H1 (cell line): ENCODE measurements around the gene ASPHD2. TPM values are rescaled to one million over a fixed set of nuclear protein-coding genes. Genes with fewer than 3 reads are reported as not detected.

Experiments used
- CTCF ChIA-PET: fragments of 300-600 bp; sonication (Branson Sonifier 250); formaldehyde crosslinking; loops from one replicate; lab custom pipeline; 2021; ENCODE audit not compliant: partially characterized antibody; lab: Charles Lee
- POLR2A ChIA-PET: fragments of 300-600 bp; sonication (Branson Sonifier 250); formaldehyde crosslinking; loops from one replicate; lab custom pipeline; 2021; ENCODE audit warnings: inconsistent platforms; ENCODE audit not compliant: partially characterized antibody; lab: Charles Lee
- DNase-seq, 2 experiments: peaks; one replicate each; pipeline versions ENCODE4 v3.0.0 to v3.0.0-alpha.2; 2010 to 2022; ENCODE audit warnings: low spot score in 2 of 2, low read depth in 1 of 2, mixed read lengths in 1 of 2
- FAIRE-seq: peaks from 2 replicates; lab custom pipeline; 2011; peaks lifted over from hg19 to GRCh38; lab: Jason Lieb, UNC
- H2AFZ ChIP-seq: 2 replicates; pipeline ENCODE4 v1.8.1; 2012; ENCODE audit warnings: low read length, inconsistent platforms
- H2AK5ac ChIP-seq: 2 replicates; pipeline ENCODE4 v1.6.1; 2013; ENCODE audit warnings: low read depth, low read length
- H2BK120ac ChIP-seq: replicated peaks from 2 replicates; pipeline ENCODE3; 2013; ENCODE audit warnings: low read depth, low read length, inconsistent platforms
- H2BK12ac ChIP-seq: 2 replicates; pipeline ENCODE4 v1.6.1; 2013; ENCODE audit warnings: low read depth, low read length
- H2BK15ac ChIP-seq: 2 replicates; pipeline ENCODE4 v1.6.1; 2013; ENCODE audit warnings: low read length
- H2BK20ac ChIP-seq: 2 replicates; pipeline ENCODE4 v1.6.1; 2013; ENCODE audit warnings: low read length
- H2BK5ac ChIP-seq: 2 replicates; pipeline ENCODE4 v1.6.1; 2013; ENCODE audit warnings: low read depth, low read length
- H3K14ac ChIP-seq: 2 replicates; pipeline ENCODE4 v1.6.1; 2013; ENCODE audit warnings: inconsistent platforms; ENCODE audit not compliant: insufficient read length
- H3K18ac ChIP-seq: 2 replicates; pipeline ENCODE4 v1.6.1; 2013; ENCODE audit warnings: low read length; ENCODE audit errors: extremely low read depth
- H3K23ac ChIP-seq: 2 replicates; pipeline ENCODE4 v1.6.1; 2013; ENCODE audit warnings: inconsistent platforms; ENCODE audit not compliant: insufficient read length
- H3K23me2 ChIP-seq: 2 replicates; pipeline ENCODE4 v1.6.1; 2013; ENCODE audit warnings: low read depth, low read length
- H3K27ac ChIP-seq: 2 replicates; pipeline ENCODE4 v1.6.1; 2011; ENCODE audit warnings: low read depth, low read length, inconsistent platforms
- H3K27me3 ChIP-seq, 4 experiments: replicated peaks in 1 of 4; 1 replicate in 1 of 4; 2 replicates in 3 of 4; pipeline versions ENCODE4 v1.6.1 to v1.8.1; 2011 to 2013; ENCODE audit warnings: low read length in 3 of 4, mild to moderate bottlenecking in 3 of 4, inconsistent platforms in 2 of 4, mixed read lengths in 2 of 4, moderate library complexity in 1 of 4; ENCODE audit not compliant: control insufficient read depth in 3 of 4, insufficient read depth in 3 of 4; ENCODE audit errors: extremely low read depth in 1 of 4
- H3K36me3 ChIP-seq, 4 experiments: 2 replicates each; pipeline versions ENCODE4 v1.6.1 to v1.8.1; 2011 to 2013; ENCODE audit warnings: mild to moderate bottlenecking in 4 of 4, low read length in 3 of 4, moderate library complexity in 2 of 4, control low read depth in 1 of 4, inconsistent platforms in 1 of 4; ENCODE audit not compliant: insufficient read depth in 4 of 4, control insufficient read depth in 2 of 4
- H3K4ac ChIP-seq: replicated peaks from 2 replicates; pipeline ENCODE3; 2013; ENCODE audit warnings: low read length, low read depth, mixed read lengths, inconsistent platforms; ENCODE audit not compliant: insufficient read length
- H3K4me1 ChIP-seq, 4 experiments: replicated peaks in 1 of 4; 1 replicate in 1 of 4; 2 replicates in 3 of 4; pipeline versions ENCODE4 v1.6.1 to v1.8.1; 2011 to 2013; ENCODE audit warnings: low read length in 3 of 4, inconsistent platforms in 2 of 4, mixed read lengths in 1 of 4; ENCODE audit not compliant: insufficient read depth in 4 of 4, control insufficient read depth in 3 of 4
- H3K4me2 ChIP-seq, 2 experiments: 2 replicates each; pipeline versions ENCODE4 v1.6.1 to v1.8.1; 2011 to 2013; ENCODE audit warnings: low read depth in 2 of 2, low read length in 2 of 2, control low read depth in 1 of 2, inconsistent platforms in 1 of 2, mild to moderate bottlenecking in 1 of 2; ENCODE audit not compliant: insufficient read depth in 1 of 2
- H3K4me3 ChIP-seq, 4 experiments: fragments of 200-600, 300-600 bp in 1 of 4; sonication (generic), shearing (Covaris generic), sonication (Bioruptor Twin) in 1 of 4; 2 replicates each; pipeline versions ENCODE4 v1.5.1 to v1.8.1; 2011 to 2016; ENCODE audit warnings: low read length in 4 of 4, low read depth in 3 of 4, control low read depth in 2 of 4, inconsistent platforms in 2 of 4, mild to moderate bottlenecking in 2 of 4, mixed read lengths in 1 of 4, moderate library complexity in 1 of 4; ENCODE audit not compliant: insufficient read depth in 2 of 4; ENCODE audit errors: extremely low read depth in 1 of 4
- H3K56ac ChIP-seq: replicated peaks from 2 replicates; pipeline ENCODE3; 2013; ENCODE audit warnings: low read depth, mild to moderate bottlenecking, mixed read lengths, low read length, inconsistent platforms; ENCODE audit not compliant: insufficient read length
- H3K79me1 ChIP-seq: 2 replicates; pipeline ENCODE4 v1.6.1; 2013; ENCODE audit warnings: low read depth, low read length, control low read depth
- H3K79me2 ChIP-seq, 2 experiments: 2 replicates each; pipeline versions ENCODE4 v1.6.1 to v1.8.1; 2012 to 2013; ENCODE audit warnings: low read length in 2 of 2, mild to moderate bottlenecking in 2 of 2, inconsistent platforms in 1 of 2; ENCODE audit not compliant: insufficient read depth in 2 of 2, control insufficient read depth in 1 of 2
- H3K9ac ChIP-seq, 4 experiments: replicated peaks in 1 of 4; 1 replicate in 1 of 4; 2 replicates in 3 of 4; pipeline versions ENCODE4 v1.6.1 to v1.8.1; 2011 to 2013; ENCODE audit warnings: low read depth in 3 of 4, low read length in 3 of 4, control low read depth in 2 of 4, mild to moderate bottlenecking in 2 of 4, moderate library complexity in 2 of 4, inconsistent platforms in 1 of 4; ENCODE audit errors: extremely low read depth in 1 of 4
- H3K9me3 ChIP-seq, 2 experiments: 2 replicates each; pipeline versions ENCODE4 v1.6.1 to v1.8.1; 2012 to 2013; ENCODE audit warnings: mild to moderate bottlenecking in 2 of 2, moderate library complexity in 2 of 2, control low read depth in 1 of 2, inconsistent platforms in 1 of 2, low read depth in 1 of 2, low read length in 1 of 2, mixed read lengths in 1 of 2; ENCODE audit not compliant: insufficient read depth in 2 of 2
- H4K20me1 ChIP-seq, 2 experiments: replicated peaks in 1 of 2; 2 replicates each; pipeline versions ENCODE3 to v1.8.1; 2011 to 2013; ENCODE audit warnings: inconsistent platforms in 2 of 2, low read length in 2 of 2, mild to moderate bottlenecking in 1 of 2; ENCODE audit not compliant: insufficient read depth in 2 of 2, control insufficient read depth in 1 of 2
- H4K5ac ChIP-seq: 2 replicates; pipeline ENCODE4 v1.6.1; 2013; ENCODE audit warnings: low read length, low read depth, mixed read lengths, inconsistent platforms; ENCODE audit not compliant: insufficient read length
- H4K8ac ChIP-seq: 2 replicates; pipeline ENCODE4 v1.8.0; 2013; ENCODE audit warnings: mild to moderate bottlenecking, moderate library complexity, low read length, inconsistent platforms; ENCODE audit not compliant: insufficient read depth; ENCODE audit errors: extremely low read depth
- H4K91ac ChIP-seq: replicated peaks from 2 replicates; pipeline ENCODE3; 2013; ENCODE audit warnings: low read length, mixed read lengths, inconsistent platforms; ENCODE audit not compliant: insufficient read length
- MAFK ChIP-seq: IDR thresholded peaks from 2 replicates; pipeline ENCODE4 v1.6.1; 2012; ENCODE audit warnings: low read depth, mild to moderate bottlenecking, improper control_type of control experiment, low read length
- WGBS, 2 experiments: shearing (Covaris generic) in 1 of 2; methylation state at CpG; one replicate each; pipeline versions ENCODE4 v1.1.6 to v1.1.7; 2013 to 2015; ENCODE audit warnings: low lambda C conversion rate in 2 of 2, mixed read lengths in 2 of 2, inconsistent platforms in 1 of 2, low coverage in 1 of 2, missing lambda C conversion rate in 1 of 2; ENCODE audit not compliant: insufficient replicate concordance in 2 of 2, insufficient coverage in 1 of 2, insufficient read length in 1 of 2; ENCODE audit errors: extremely low coverage in 1 of 2, missing lambda C conversion rate in 1 of 2; 5-methylcytosine and 5-hydroxymethylcytosine counted together
- polyA plus RNA-seq, 7 experiments: library from polyadenylated mRNA; depleted of rRNA in 3 of 7; stranded (reverse) in 5 of 7; unstranded in 2 of 7; fragments of >200 nt in 5 of 7; fragments of 200-250 nt in 2 of 7; gene quantifications; 1 replicate in 5 of 7; 2 replicates in 1 of 7; 4 replicates in 1 of 7; pipeline versions ENCODE4 v1.2.1 to v1.2.3, GENCODE V29; 2011 to 2013; ENCODE audit warnings: missing spikeins in 2 of 7, mixed read lengths in 2 of 7
- total RNA-seq: library from RNA; stranded (reverse); fragmentation: NEBNext Ultra II Directional; extraction: Animal tissue kit (Norgen Biotek cat#: 25700); gene quantifications from 2 replicates; pipeline ENCODE4 v1.2.1, GENCODE V29; 2021

Gene ASPHD2
- total and polyA plus RNA-seq, 2 of the 8 experiments (the other 6 are each of a cell fraction or from before 2014, with no cell fraction given) = 7.2 to 11.0 TPM

DNA sequence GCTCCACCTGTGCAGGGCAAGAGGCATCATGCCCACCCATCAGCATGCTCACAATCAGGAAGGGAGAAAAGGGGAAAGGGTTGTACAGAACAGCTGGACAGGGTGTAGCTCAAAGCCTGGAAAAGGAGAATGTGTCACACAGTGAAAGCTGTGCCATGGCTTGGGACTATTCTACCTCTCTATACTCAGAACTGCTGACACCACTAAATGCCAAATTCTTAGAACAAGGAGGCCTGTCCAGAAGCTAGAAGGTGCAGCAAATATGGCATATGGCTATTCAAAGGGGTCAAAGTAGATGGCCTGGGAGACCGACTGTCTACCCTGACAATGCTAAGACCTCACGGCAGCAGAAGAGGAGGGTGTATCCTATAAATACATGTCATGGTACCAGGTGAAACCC is 41.7 kb downstream of the ASPHD2 start:
- no peak overlapping the region for H3K4ac ChIP-seq
- no peaks in the 10 kb centered on the region for H3K4me1 ChIP-seq
- no peak overlapping the region for H2AFZ ChIP-seq
- H3K4me3 ChIP-seq = no peak overlapping the region
- H3K4me2 ChIP-seq = no peak overlapping the region
- no peak overlapping the region for H3K18ac ChIP-seq
- no peak for DNase-seq
- H2BK120ac ChIP-seq = no peak overlapping the region
- 94% methylated on average over 2 of the region's 2 CpGs; no CpG with 5 or more reads in 1 of the 2 experiments for WGBS, 2 experiments
- H4K5ac ChIP-seq = no peak overlapping the region
- no peak overlapping the region for H3K23ac ChIP-seq
- H3K14ac ChIP-seq = no peak overlapping the region
- no peaks in the 10 kb centered on the region; the same call in 1 of the 2 replicates for H3K23me2 ChIP-seq
- FAIRE-seq = no peak
- no peak overlapping the region for H4K91ac ChIP-seq
- ChIA-PET CTCF (interaction anchor here (1.3 to 2.4 kb wide), 3 partner anchors 9 to 32 kb away, joined by 3 to 8 read pairs (median 7); no protein-coding TSS in a partner anchor), POLR2A (interaction anchor here (1.2 to 2.7 kb wide), 2 partner anchors 12 to 26 kb away, joined by 3 to 9 read pairs; partner anchors contain the start of genes HPS4 and SRRD)
- no peak overlapping the region for H2BK12ac ChIP-seq
- H2BK5ac ChIP-seq = no peak overlapping the region
- H3K36me3 ChIP-seq = peaks cover 23 to 70% (median 55%) of the 10 kb centered on the region in 4 experiments
- H3K9me3 ChIP-seq = no peaks in the 10 kb centered on the region
- no peaks in the 10 kb centered on the region for H3K79me1 ChIP-seq
- no peak overlapping the region for H2BK20ac ChIP-seq
- H2BK15ac ChIP-seq = no peak overlapping the region
- no peak overlapping the region for H2AK5ac ChIP-seq
- no peaks in the 10 kb centered on the region for H3K79me2 ChIP-seq
- H3K27ac ChIP-seq = no peak overlapping the region
- H3K27me3 ChIP-seq = no peaks in the 10 kb centered on the region
- no peak overlapping the region for H3K9ac ChIP-seq
- H4K8ac ChIP-seq = no peak overlapping the region
- no peak for TF ChIP-seq MAFK
- peaks cover 0 to 2% of the 10 kb centered on the region in 2 experiments for H4K20me1 ChIP-seq
- no peak overlapping the region for H3K56ac ChIP-seq
